PFSK-1 (cell line): ENCODE data around the gene PDE8A.

ENCODE experiments used
- POLR2AphosphoS5 ChIP-seq: IDR thresholded peaks from 2 replicates; pipeline ENCODE4 v1.6.1; 2012; ENCODE audit warnings: low read depth, mild to moderate bottlenecking, control low read depth, low read length, moderate library complexity
- REST ChIP-seq, 2 experiments: IDR thresholded peaks; 2 replicates each; pipeline versions ENCODE4 v1.6.1 to v1.8.0; 2011 to 2012; ENCODE audit warnings: low read depth in 2 of 2, low read length in 2 of 2, control low read depth in 1 of 2, inconsistent platforms in 1 of 2, mild to moderate bottlenecking in 1 of 2, moderate library complexity in 1 of 2; ENCODE audit not compliant: insufficient read depth in 1 of 2
- SIN3A ChIP-seq: IDR thresholded peaks from 2 replicates; pipeline ENCODE4 v1.6.1; 2012; ENCODE audit warnings: mild to moderate bottlenecking, low read length, moderate library complexity, borderline replicate concordance; ENCODE audit not compliant: insufficient read depth
- TAF1 ChIP-seq: IDR thresholded peaks from 2 replicates; pipeline ENCODE4 v1.6.1; 2012; ENCODE audit warnings: low read length, control low read depth, borderline replicate concordance; ENCODE audit not compliant: insufficient read depth

- TF ChIP-seq POLR2AphosphoS5 (no peak), REST (IDR thresholded peaks at IDR 0.05; ENCODE audit: insufficient read depth in 1 of 2, low read depth in 2 of 2, low read length in 2 of 2) (no peak), TAF1 (no peak), SIN3A (no peak)
These were observed 18.7 kb downstream of the PDE8A start for GRCh38 chr15:85000189-85000864.
